Panc1 (cell line): ENCODE data around the gene LANCL2. TPM values are rescaled to one million over a fixed set of nuclear protein-coding genes. Genes with fewer than 3 reads are reported as not detected.
"Not testable (repeated sequence)": the region's sequence is repeated elsewhere in the genome, so short reads cannot be mapped to it uniquely, and the experiment has no call there.

Experiments
- ATAC-seq: fragments of 200-7000 bp; cut with Tn5 transposase; 2 replicates; pipeline ENCODE4 v1.9.1; 2020; ENCODE audit warnings: mild to moderate bottlenecking, moderate library complexity
- BruUV-seq: library from RNA; stranded (reverse); fragments of 400-500 nt; replicated peaks from 2 replicates; lab custom pipeline; 2021; lab: Mats Ljungman, UMichigan
- CTCF ChIA-PET: fragments of 300-600 bp; sonication (Branson Sonifier 250); formaldehyde crosslinking; loops from one replicate; lab custom pipeline; 2022; ENCODE audit warnings: antibody characterized with exemption; lab: Charles Lee
- POLR2A ChIA-PET: fragments of 300-600 bp; sonication (Branson Sonifier 250); formaldehyde crosslinking; loops from one replicate; lab custom pipeline; 2022; ENCODE audit warnings: antibody characterized with exemption; lab: Charles Lee
- DNase-seq: peaks from one replicate; pipeline ENCODE4 v3.0.0-alpha.2; 2010; ENCODE audit warnings: low read depth, low spot score
- H3K27ac ChIP-seq: 2 replicates; pipeline ENCODE4 v1.5.1; 2011; ENCODE audit warnings: mild to moderate bottlenecking, low read length, inconsistent platforms
- H3K27me3 ChIP-seq: fragments of 200-500 bp; sonication (Bioruptor generic); 2 replicates; pipeline ENCODE4 v1.6.0; 2014; ENCODE audit warnings: low read length, inconsistent platforms; ENCODE audit not compliant: control insufficient read depth, insufficient read depth
- H3K36me3 ChIP-seq: fragments of 200-500 bp; sonication (Bioruptor generic); 2 replicates; pipeline ENCODE4 v1.5.1; 2014; ENCODE audit warnings: inconsistent platforms, mild to moderate bottlenecking, low read length, moderate library complexity; ENCODE audit not compliant: control insufficient read depth, insufficient read depth
- H3K4me1 ChIP-seq: 2 replicates; pipeline ENCODE4 v1.5.1; 2011; ENCODE audit warnings: inconsistent platforms, mild to moderate bottlenecking, low read length, moderate library complexity; ENCODE audit not compliant: control insufficient read depth, insufficient read depth
- H3K4me3 ChIP-seq, 2 experiments: 2 replicates each; pipeline ENCODE4 v1.5.1; 2011 to 2012; ENCODE audit warnings: low read depth in 2 of 2, low read length in 2 of 2, mild to moderate bottlenecking in 2 of 2, inconsistent platforms in 1 of 2, moderate library complexity in 1 of 2
- H3K9me3 ChIP-seq: fragments of 200-500 bp; sonication (Bioruptor generic); 2 replicates; pipeline ENCODE4 v1.5.1; 2014; ENCODE audit warnings: low read depth, mild to moderate bottlenecking, inconsistent platforms, low read length, moderate library complexity; ENCODE audit not compliant: control insufficient read depth, insufficient read depth
- CTCF ChIP-seq: fragments of 450-650 bp; IDR thresholded peaks from 2 replicates; pipeline ENCODE4 v1.5.1; 2017; ENCODE audit warnings: mild to moderate bottlenecking
- POLR2AphosphoS5 ChIP-seq: IDR thresholded peaks from 2 replicates; pipeline ENCODE4 v1.6.1; 2012; ENCODE audit warnings: mild to moderate bottlenecking, low read depth, low read length, moderate library complexity
- REST ChIP-seq, 2 experiments: IDR thresholded peaks; 2 replicates each; pipeline ENCODE4 v1.6.1; 2011 to 2012; ENCODE audit warnings: low read depth in 2 of 2, control low read depth in 1 of 2, low read length in 1 of 2, mild to moderate bottlenecking in 1 of 2, moderate library complexity in 1 of 2; ENCODE audit not compliant: insufficient read depth in 1 of 2
- SIN3A ChIP-seq: IDR thresholded peaks from 2 replicates; pipeline ENCODE4 v1.6.1; 2012; ENCODE audit warnings: low read depth, mild to moderate bottlenecking, low read length, moderate library complexity, borderline replicate concordance; ENCODE audit not compliant: insufficient read depth
- in situ Hi-C: cut with HindIII; loops from 2 replicates; pipeline ENCODE4 v1.10.0; 2016; ENCODE audit warnings: low sequenced_read_pairs, low pct_unique_long_range_greater_than_20kb
- intact Hi-C: fragments of 100-400 bp; cut with micrococcal nuclease; formaldehyde crosslinking; loops from one replicate; pipeline ENCODE4 v1.10.0; 2022; ENCODE audit not compliant: unreplicated experiment
- total RNA-seq: library from RNA; stranded (reverse); gene quantifications from one replicate; pipeline ENCODE4 v1.2.1, GENCODE V29; 2021; ENCODE audit not compliant: unreplicated experiment

The LANCL2 gene
- total RNA-seq, 1 experiment from 2014 or later: 30.6 TPM

DNA sequence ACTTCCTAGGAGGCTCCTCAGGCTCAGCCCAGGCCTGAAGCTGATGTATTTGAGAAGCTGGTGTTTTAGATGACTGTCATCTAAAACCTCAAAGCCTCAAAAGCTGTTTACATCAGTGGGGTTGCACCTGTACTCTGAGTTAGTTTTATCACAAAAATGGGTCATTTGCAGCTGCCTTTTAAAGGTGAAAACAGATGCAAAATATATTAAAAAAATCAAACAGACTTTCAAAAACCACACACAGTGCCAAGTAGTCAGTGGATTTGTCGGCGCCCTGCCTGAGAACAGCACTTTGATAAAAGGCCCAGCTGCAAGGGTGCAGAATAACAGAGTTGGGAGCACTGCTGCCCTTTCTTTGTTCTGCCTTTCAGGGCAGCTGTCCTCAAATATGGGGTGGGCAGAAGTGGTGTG is 104.1 kb downstream of the LANCL2 start:
- no TSS peak for BruUV-seq
- intact Hi-C loops: no loop called here
- no peak for TF ChIP-seq POLR2AphosphoS5
- TF ChIP-seq SIN3A: no peak
- TF ChIP-seq CTCF: no peak

GRCh38 chr7:55469721-55470120 is 104.6 kb downstream of the LANCL2 start:
- H3K27ac ChIP-seq: no peak overlapping the region
- DNase-seq: no peak
- no peaks in the 10 kb centered on the region for H3K4me1 ChIP-seq
- intact Hi-C loops (no loop called here), in situ Hi-C loops (no loop called here)
- TF ChIP-seq POLR2AphosphoS5 (no peak), REST (IDR thresholded peaks at IDR 0.05; ENCODE audit: insufficient read depth in 1 of 2, low read depth in 2 of 2, low read length in 1 of 2) (no peak), CTCF (no peak)
- ChIA-PET POLR2A (no interaction called here), CTCF (no interaction called here)
- no peaks in the 10 kb centered on the region for H3K36me3 ChIP-seq
- ATAC-seq: no peak
- H3K9me3 ChIP-seq: peaks cover 6% of the 10 kb centered on the region; the same call in 1 of the 2 replicates
- H3K4me3 ChIP-seq: no peak overlapping the region
- no peaks in the 10 kb centered on the region for H3K27me3 ChIP-seq
- BruUV-seq: no TSS peak

More for the DNA sequence above, 104.1 kb downstream of the LANCL2 start:
- H3K4me3 ChIP-seq: no peak overlapping the region
- H3K36me3 ChIP-seq: no peaks in the 10 kb centered on the region
- H3K27ac ChIP-seq: no peak overlapping the region
- no peak for ATAC-seq
- peaks cover 6% of the 10 kb centered on the region; the same call in 1 of the 2 replicates for H3K9me3 ChIP-seq
- CTCF ChIA-PET: no interaction called here
- no peak for DNase-seq
- POLR2A ChIA-PET: no interaction called here
- in situ Hi-C loops: no loop called here
- H3K27me3 ChIP-seq: no peaks in the 10 kb centered on the region
- no peaks in the 10 kb centered on the region for H3K4me1 ChIP-seq

GRCh38 chr7:55470261-55470660 is 105.1 kb downstream of the LANCL2 start:
- Histone ChIP-seq H3K27ac (no peak overlapping the region), H3K36me3 (no peaks in the 10 kb centered on the region), H3K4me3 (no peak overlapping the region), H3K27me3 (no peaks in the 10 kb centered on the region), H3K4me1 (no peaks in the 10 kb centered on the region), H3K9me3 (peaks cover 6% of the 10 kb centered on the region; the same call in 1 of the 2 replicates)
- no TSS peak for BruUV-seq
- in situ Hi-C loops (no loop called here), intact Hi-C loops (no loop called here)
- ChIA-PET POLR2A (no interaction called here), CTCF (no interaction called here)
- TF ChIP-seq CTCF: no peak
- DNase-seq (no peak), ATAC-seq (no peak)

- in situ Hi-C loops, H3K27me3 ChIP-seq, H3K9me3 ChIP-seq, H3K4me1 ChIP-seq, H3K36me3 ChIP-seq, intact Hi-C loops, BruUV-seq, CTCF ChIA-PET, DNase-seq, POLR2A ChIA-PET, ATAC-seq, H3K4me3 ChIP-seq, H3K27ac ChIP-seq: not testable (repeated sequence)
Observed at GRCh38 chr7:55471594-55471993, 106.5 kb downstream of the LANCL2 start.
